HG03139 (cell line): ENCODE measurements around the gene APCS.

Experiments
- ATAC-seq: cut with Tn5 transposase; IDR thresholded peaks from one replicate; pipeline ENCODE4 v1.9.1; 2021; ENCODE audit not compliant: unreplicated experiment

Gene APCS

DNA sequence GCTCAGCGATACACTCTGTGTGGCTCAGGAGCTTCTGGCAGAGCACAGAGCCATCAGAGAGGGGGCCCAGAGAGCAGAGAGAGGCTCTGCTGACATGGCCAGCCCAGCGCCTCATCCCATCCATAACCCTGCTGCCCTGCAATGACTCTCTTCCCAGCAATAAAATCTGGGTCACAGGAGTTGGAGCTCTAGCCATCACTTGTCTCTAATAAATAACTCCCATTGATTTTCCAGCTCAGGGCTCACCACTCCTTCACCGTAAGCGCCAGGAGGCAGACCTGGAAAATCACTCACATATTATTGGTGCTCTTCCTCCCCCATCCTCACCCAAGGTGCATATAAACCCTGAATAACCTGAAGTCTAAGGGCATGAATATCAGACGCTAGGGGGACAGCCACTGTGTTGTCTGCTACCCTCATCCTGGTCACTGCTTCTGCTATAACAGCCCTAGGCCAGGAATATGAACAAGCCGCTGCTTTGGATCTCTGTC, at the start of gene APCS:
Gene APCS (plus strand): TSS at position 366 of the 491 bp plus-strand sequence. CDS start 96 bp downstream, at position 462.
- ATAC-seq: no peak

GRCh38 chr1:159548126-159548525, 39.5 kb upstream of the APCS start:
- ATAC-seq: no peak

DNA sequence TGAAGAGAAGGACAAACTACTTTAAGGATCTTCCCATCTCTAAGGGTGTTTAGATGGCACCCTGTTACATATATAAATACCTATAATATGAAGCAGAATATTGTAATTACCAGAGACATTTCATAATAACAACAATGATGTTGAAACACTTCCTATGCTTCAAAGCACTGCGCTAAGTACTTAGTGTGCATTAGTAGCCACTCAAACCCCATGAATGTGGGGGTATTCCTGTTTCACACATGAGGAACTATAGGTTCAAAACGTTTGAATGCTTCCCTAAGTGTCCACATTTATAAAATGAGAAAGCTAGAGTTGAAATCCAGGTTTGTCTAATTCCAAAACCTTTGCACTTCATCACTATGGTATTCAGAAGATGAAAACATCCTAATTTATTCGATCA, 33.4 kb upstream of the APCS start:
- no peak for ATAC-seq

- no peak for ATAC-seq
Observed at GRCh38 chr1:159554696-159555095, 32.9 kb upstream of the APCS start.

GRCh38 chr1:159556931-159557369, 30.7 kb upstream of the APCS start:
- no peak for ATAC-seq

GRCh38 chr1:159560599-159560998, 27.0 kb upstream of the APCS start:
- ATAC-seq: no peak

GRCh38 chr1:159561497-159561896, 26.1 kb upstream of the APCS start:
- ATAC-seq: no peak

GRCh38 chr1:159562680-159563079, 24.9 kb upstream of the APCS start:
- no peak for ATAC-seq

DNA sequence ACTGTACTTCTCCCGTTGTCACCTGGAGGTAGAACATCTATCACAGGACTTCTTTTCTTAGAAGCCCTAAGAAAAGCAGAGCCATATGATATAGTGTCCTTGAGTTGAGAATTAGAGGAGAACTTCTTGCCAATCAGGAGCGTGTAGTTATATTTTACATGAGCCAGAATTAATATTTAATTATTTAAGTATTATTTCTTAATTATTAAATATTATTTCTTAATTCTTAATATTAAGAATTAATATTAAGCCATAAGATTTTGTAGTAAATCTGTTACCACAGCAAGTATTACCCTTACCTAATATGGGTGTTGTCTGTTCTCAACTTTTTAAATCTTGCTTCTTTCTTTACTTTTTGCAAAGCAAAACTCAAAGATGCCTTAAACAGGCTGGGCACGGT, 10.2 kb upstream of the APCS start:
- no peak for ATAC-seq

DNA sequence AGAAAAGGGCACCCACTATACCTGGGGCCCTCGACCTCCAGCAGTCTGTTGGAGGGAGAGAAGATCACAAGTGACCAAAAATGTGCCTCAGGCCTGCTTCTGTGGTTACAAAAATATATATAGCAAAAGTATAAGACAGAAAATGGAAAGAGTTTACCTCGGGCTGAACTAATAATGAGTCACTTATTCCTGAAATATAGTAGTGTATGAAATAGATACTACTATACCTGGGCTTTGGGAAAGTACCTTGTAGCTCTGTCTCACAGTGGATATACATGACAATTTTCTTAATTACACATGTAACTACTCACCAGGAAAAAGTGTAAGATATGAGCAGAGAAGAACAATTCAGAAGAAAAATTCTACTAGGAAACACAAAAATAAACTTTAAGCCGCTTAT, 7.3 kb upstream of the APCS start:
- no peak for ATAC-seq

DNA sequence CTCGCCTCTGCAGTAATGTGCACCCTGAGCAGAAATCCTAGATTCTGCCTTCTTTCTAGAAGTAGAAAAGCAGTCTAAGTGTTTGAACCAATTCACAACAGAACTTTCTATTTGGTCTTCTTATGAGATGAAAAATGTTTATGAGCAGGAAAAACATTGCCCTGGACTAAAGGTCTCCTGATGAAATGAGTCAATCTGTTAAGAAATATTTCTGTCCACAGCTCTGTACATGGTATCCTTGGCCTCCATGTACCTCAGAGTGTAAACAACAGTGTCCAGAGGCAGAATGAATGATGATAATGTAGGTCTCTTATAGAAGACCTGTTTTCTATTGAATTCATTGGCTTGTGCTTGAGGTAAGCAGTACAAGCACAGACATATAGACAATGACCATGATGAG, 6.2 kb upstream of the APCS start:
- ATAC-seq: no peak

GRCh38 chr1:159584536-159584935, 3.1 kb upstream of the APCS start:
- ATAC-seq: no peak

DNA sequence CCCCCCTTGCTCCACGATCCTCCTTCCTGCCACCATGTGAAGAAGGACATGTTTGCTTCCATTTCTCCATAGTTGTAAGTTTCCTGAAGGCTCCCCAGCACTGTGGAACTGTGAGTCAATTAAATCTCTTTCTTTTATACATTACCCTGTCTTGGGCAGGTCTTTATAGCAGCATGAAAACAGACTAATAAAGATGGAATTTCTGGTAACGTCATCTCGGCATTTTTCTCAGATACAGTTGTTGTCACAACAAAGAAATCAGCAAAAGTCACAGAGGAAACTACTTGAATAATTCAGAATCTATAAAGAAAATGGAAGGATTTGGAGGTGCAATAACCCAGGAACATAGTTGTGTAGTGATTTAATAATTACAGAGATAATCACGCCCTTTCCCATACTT, 4.4 kb downstream of the APCS start:
- ATAC-seq: no peak

DNA sequence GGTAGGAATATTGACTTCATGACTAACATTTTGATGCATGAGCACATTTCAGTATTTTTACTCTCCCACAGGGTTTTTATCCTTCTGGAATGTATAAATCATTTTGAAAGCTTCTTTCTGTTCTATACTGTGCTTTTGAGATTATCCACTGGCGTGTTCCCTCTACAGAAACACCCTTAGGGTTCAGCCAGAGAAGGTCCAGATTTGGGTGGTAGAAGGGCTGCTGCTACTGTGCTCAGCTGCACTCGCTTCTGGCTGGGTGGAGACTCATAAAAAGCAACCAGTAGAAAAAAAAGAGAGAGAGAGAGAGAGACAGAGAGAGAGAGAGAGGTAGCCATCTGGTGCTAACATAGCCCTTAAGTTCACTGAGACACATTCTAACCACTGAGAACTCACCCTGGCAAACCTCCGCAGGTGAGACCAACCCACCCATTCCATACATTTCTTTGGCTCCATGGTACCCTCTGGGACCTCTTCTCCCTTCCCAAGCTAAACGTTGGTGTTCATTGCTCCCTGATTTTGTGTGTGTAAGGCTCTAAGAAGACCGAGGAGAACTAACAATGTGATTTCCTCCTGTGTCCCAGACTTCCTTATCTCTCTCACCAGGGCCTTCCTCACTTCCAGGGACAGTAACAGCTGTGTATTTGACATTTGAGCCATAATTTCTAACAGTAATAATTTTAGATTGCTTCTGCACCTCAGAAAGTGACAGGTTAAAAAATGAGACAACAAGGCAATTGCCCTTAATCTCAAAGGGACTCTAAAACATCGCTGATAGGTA, 7.2 kb downstream of the APCS start:
- no peak for ATAC-seq

- ATAC-seq: no peak
Observed at GRCh38 chr1:159598196-159598595, 10.6 kb downstream of the APCS start.

- ATAC-seq: no peak
Observed at GRCh38 chr1:159600894-159601293, 13.3 kb downstream of the APCS start.

DNA sequence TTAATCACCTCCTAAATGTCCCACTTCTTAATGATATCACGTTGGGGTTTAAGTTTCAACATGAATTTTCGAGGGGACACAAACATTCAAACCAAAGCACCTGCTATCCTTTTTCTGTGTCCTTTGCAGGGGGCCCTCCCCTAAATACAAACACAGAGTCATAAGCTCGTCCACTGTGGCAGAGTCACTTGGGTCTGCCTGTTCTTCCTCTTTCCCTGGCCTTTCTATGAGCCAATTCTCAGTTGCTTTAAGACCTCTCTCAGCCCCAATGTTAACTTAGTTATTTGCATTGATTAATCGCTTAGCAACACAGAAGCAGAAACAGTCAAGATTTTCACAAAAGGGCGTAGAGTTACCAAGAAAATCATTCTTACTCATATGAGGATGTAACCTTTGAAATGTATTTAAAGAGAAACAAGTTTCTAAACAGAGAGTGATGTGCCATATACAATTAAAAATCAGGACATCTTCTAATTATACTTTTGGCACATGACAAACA, 14.9 kb downstream of the APCS start:
- ATAC-seq: no peak

DNA sequence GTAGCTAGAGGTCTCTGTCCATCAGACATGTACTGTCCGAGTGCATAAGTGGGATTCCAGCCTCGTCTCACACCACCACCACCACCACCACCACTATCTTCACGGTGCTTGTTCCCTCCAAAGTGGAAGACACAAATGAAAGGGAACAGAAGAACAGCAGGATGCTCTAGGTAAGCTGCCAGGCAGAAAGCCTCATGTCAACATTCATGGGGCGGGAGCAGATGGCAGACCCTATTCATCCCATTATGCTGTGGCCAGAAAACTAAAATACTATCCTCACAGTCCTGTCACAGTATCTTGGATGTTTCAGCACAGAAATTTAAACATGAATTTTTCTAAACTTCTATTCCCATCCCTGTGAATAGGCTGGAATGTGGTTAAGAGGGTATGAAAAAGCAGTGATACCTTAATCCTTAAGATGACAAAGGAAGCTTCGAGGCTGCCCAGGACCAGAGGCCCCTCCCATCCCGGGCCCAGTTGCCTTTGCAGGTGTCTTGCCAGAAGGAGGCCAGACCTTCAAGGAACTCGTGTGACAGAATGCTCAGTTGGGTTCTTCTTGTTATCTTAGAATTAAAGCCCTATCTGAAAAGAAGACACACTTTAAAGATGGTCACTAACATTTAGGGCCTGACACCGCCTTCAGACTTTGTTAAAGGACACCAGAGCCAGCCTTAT, 24.7 kb downstream of the APCS start:
- ATAC-seq: no peak

DNA sequence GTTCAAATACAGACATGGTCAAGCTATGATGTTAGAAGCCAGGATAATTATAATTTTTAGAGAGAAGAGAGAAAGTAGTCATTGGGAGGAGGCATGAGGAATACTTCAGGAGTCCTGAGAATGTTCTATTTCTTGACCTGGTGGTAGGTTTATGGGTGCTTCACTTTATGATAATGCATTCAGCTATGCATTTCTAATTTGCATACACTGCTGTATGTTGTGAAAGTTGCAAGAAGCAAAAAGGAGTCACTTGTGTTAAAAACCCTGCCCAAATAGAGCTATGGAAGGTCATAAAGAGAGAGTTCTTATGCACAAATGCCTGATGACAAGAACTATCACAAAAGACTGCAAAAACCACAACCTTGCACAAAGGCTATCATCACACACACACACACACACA, 45.3 kb downstream of the APCS start:
- no peak for ATAC-seq
